Dermis blood vessel endothelial cell (primary cell): ENCODE results near the gene DENND1B. TPM values are rescaled to one million over a fixed set of nuclear protein-coding genes. Genes with fewer than 3 reads are reported as not detected.
A peak's percentile ranks its signal among the peaks of the same experiment; 100 is the strongest.

Experiments used
- DNase-seq: peaks from one replicate; pipeline ENCODE4 v3.0.0; 2010
- total RNA-seq: library from RNA; depleted of rRNA; stranded (reverse); fragments of >200 nt; gene quantifications from 2 replicates; pipeline ENCODE4 v1.2.3, GENCODE V29; 2014

The DENND1B gene
- total RNA-seq = 2.6 and 5.4 TPM in 2 replicates

GRCh38 chr1:197775282-197776262 lies at the start of gene DENND1B:
Gene DENND1B (minus strand): TSS chr1:197775480. CDS start chr1:197775155, 325 bp downstream.
- DNase-seq = peak; percentile 46

- no peak for DNase-seq
Measured at GRCh38 chr1:197814306-197814705, 39.0 kb upstream of the DENND1B start.

GRCh38 chr1:197813741-197814140 lies 38.5 kb upstream of the DENND1B start:
- DNase-seq = no peak

GRCh38 chr1:197811769-197812168 lies 36.5 kb upstream of the DENND1B start:
- no peak for DNase-seq

GRCh38 chr1:197810812-197811211 lies 35.5 kb upstream of the DENND1B start:
- DNase-seq = no peak

GRCh38 chr1:197808880-197809279 lies 33.6 kb upstream of the DENND1B start:
- DNase-seq = no peak

- no peak for DNase-seq
Measured at GRCh38 chr1:197807739-197808453, 32.6 kb upstream of the DENND1B start.

GRCh38 chr1:197807216-197807615 lies 31.9 kb upstream of the DENND1B start:
- DNase-seq = no peak

GRCh38 chr1:197806718-197807117 lies 31.4 kb upstream of the DENND1B start:
- DNase-seq = no peak

GRCh38 chr1:197801684-197802083 lies 26.4 kb upstream of the DENND1B start:
- DNase-seq = no peak

GRCh38 chr1:197801111-197801482 lies 25.8 kb upstream of the DENND1B start:
- no peak for DNase-seq

- no peak for DNase-seq
Measured at GRCh38 chr1:197800379-197801110, 25.3 kb upstream of the DENND1B start.

- peak; percentile 7 for DNase-seq
Measured at GRCh38 chr1:197799271-197799670, 24.0 kb upstream of the DENND1B start.

- DNase-seq = no peak
Measured at GRCh38 chr1:197798492-197798891, 23.2 kb upstream of the DENND1B start.

- DNase-seq = no peak
Measured at GRCh38 chr1:197797010-197797409, 21.7 kb upstream of the DENND1B start.

GRCh38 chr1:197788741-197789739 lies 13.8 kb upstream of the DENND1B start:
- DNase-seq = no peak

- DNase-seq = no peak
Measured at GRCh38 chr1:197787623-197788536, 12.6 kb upstream of the DENND1B start.

- DNase-seq = no peak
Measured at GRCh38 chr1:197787056-197787455, 11.8 kb upstream of the DENND1B start.

- no peak for DNase-seq
Measured at GRCh38 chr1:197786280-197786679, 11.0 kb upstream of the DENND1B start.

- DNase-seq = no peak
Measured at GRCh38 chr1:197783510-197783948, 8.2 kb upstream of the DENND1B start.
